ENCODE measurements around the gene LMLN.
"Not testable (repeated sequence)": the region's sequence is repeated elsewhere in the genome, so short reads cannot be mapped to it uniquely, and the experiment has no call there.

Gene LMLN

GRCh38 chr3:198027799-198028390 lies 67.9 kb downstream of the LMLN start:
- DNase-seq, result no peak

GRCh38 chr3:198028718-198029117 lies 68.7 kb downstream of the LMLN start:
- DNase-seq, result no peak

GRCh38 chr3:198030125-198030524 lies 70.1 kb downstream of the LMLN start:
- no peak for DNase-seq

GRCh38 chr3:198030726-198031125 lies 70.7 kb downstream of the LMLN start:
- DNase-seq, result no peak

GRCh38 chr3:198032039-198032936 lies 72.3 kb downstream of the LMLN start:
- DNase-seq, result no peak

- no peak for DNase-seq
Measured at GRCh38 chr3:198043119-198043518, 83.1 kb downstream of the LMLN start.

- DNase-seq, result no peak
Measured at GRCh38 chr3:198046120-198046857, 86.3 kb downstream of the LMLN start.

GRCh38 chr3:198048445-198048844 lies 88.4 kb downstream of the LMLN start:
- no peak for DNase-seq

- no peak for DNase-seq
Measured at GRCh38 chr3:198051836-198052235, 91.8 kb downstream of the LMLN start.

GRCh38 chr3:198053462-198053861 lies 93.4 kb downstream of the LMLN start:
- DNase-seq, result not testable (repeated sequence)

GRCh38 chr3:198061119-198062067 lies 101.4 kb downstream of the LMLN start:
- DNase-seq, result no peak

GRCh38 chr3:198062068-198062465 lies 102.0 kb downstream of the LMLN start:
- no peak for DNase-seq

- DNase-seq, result no peak
Measured at GRCh38 chr3:198064420-198064819, 104.4 kb downstream of the LMLN start.

GRCh38 chr3:198065897-198066296 lies 105.9 kb downstream of the LMLN start:
- no peak for DNase-seq

GRCh38 chr3:198067416-198067815 lies 107.4 kb downstream of the LMLN start:
- DNase-seq, result no peak

- no peak for DNase-seq
Measured at GRCh38 chr3:198070871-198071270, 110.9 kb downstream of the LMLN start.

GRCh38 chr3:198071602-198072287 lies 111.7 kb downstream of the LMLN start:
- DNase-seq, result no peak

GRCh38 chr3:198076722-198077308 lies 116.8 kb downstream of the LMLN start:
- no peak for DNase-seq

- DNase-seq, result no peak
Measured at GRCh38 chr3:198079771-198080520, 119.9 kb downstream of the LMLN start.

- DNase-seq, result peak; percentile 15
Measured at GRCh38 chr3:198080521-198081384, 120.7 kb downstream of the LMLN start.
